HL-60 (cell line): Measurements from ENCODE around the gene NPIPA2.
"Not testable (repeated sequence)": the region's sequence is repeated elsewhere in the genome, so short reads cannot be mapped to it uniquely, and the experiment has no call there.

ENCODE experiments used
- CTCF ChIP-seq: IDR thresholded peaks from one replicate; pipeline ENCODE4 v1.5.1; 2011; ENCODE audit warnings: low read length, control low read depth, inconsistent platforms; ENCODE audit not compliant: insufficient read depth
- GABPA ChIP-seq: IDR thresholded peaks from 2 replicates; pipeline ENCODE4 v1.6.1; 2012; ENCODE audit warnings: low read depth
- POLR2AphosphoS5 ChIP-seq: IDR thresholded peaks from 2 replicates; pipeline ENCODE4 v1.6.1; 2012; ENCODE audit warnings: low read depth
- SPI1 ChIP-seq: IDR thresholded peaks from 2 replicates; pipeline ENCODE4 v1.6.1; 2012; ENCODE audit warnings: low read depth, mild to moderate bottlenecking, borderline replicate concordance

GRCh38 chr16:14789577-14789976, 47.2 kb downstream of the NPIPA2 start:
- TF ChIP-seq CTCF, POLR2AphosphoS5, GABPA, SPI1: not testable (repeated sequence)
